AG09309 (cell line): ENCODE data around the gene SLC13A4.
A peak's percentile ranks its signal among the peaks of the same experiment; 100 is the strongest.

Experiments used
- DNase-seq: peaks from one replicate; pipeline ENCODE4 v3.0.0-alpha.2; 2010; ENCODE audit warnings: low read depth
- H3K4me3 ChIP-seq: 2 replicates; pipeline ENCODE4 v1.5.1; 2011; ENCODE audit warnings: mild to moderate bottlenecking, low read depth, low read length, moderate library complexity; ENCODE audit not compliant: control insufficient read depth
- TF ChIP-seq, protein P1 (sequence below): IDR thresholded peaks from 2 replicates; pipeline ENCODE4 v1.5.1; 2011; ENCODE audit warnings: mild to moderate bottlenecking, low read depth, low read length, inconsistent platforms; ENCODE audit not compliant: insufficient read depth, control insufficient read depth; ENCODE audit errors: missing control alignments

The SLC13A4 gene

DNA sequence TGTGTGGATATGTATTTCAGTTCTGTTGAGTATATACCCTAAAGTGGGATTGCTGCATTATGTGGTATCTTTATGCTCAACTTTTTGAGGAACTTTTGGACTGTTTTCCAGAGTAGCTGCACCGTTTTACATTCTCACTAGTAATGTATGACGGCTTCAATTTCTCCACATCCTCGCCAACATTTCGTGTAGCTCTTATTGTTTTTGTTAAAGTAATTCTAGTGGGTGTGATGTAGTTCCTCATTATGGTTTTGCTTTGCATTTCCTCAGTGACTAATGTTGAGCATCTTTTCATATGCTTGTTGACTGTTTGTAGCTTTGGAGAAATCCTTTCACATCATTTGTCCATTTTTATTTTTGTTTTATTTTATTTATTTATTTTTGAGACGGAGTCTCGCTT, 61.1 kb downstream of the SLC13A4 start:
- no peak for DNase-seq
- TF ChIP-seq, protein P1, sequence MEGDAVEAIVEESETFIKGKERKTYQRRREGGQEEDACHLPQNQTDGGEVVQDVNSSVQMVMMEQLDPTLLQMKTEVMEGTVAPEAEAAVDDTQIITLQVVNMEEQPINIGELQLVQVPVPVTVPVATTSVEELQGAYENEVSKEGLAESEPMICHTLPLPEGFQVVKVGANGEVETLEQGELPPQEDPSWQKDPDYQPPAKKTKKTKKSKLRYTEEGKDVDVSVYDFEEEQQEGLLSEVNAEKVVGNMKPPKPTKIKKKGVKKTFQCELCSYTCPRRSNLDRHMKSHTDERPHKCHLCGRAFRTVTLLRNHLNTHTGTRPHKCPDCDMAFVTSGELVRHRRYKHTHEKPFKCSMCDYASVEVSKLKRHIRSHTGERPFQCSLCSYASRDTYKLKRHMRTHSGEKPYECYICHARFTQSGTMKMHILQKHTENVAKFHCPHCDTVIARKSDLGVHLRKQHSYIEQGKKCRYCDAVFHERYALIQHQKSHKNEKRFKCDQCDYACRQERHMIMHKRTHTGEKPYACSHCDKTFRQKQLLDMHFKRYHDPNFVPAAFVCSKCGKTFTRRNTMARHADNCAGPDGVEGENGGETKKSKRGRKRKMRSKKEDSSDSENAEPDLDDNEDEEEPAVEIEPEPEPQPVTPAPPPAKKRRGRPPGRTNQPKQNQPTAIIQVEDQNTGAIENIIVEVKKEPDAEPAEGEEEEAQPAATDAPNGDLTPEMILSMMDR = no peak
- no peak overlapping the region for H3K4me3 ChIP-seq

DNA sequence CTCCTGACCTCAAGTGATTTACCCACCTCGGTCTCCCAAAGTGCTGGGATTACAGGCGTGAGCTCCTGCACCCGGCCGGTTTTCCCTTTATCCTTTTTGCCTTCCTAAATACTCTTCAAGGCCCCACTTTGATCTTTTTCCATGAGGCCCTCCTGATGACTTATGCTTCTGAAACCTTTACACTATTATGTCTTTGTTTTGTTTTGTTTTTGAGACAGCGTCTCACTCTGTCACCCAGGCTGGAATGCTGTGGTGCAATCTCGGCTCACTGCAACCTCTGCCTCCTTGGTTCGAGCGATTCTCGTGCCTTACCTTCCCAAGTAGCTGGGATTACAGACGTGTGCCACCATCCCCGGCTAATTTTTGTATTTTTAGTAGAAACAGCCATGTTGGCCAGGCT, 61.8 kb downstream of the SLC13A4 start:
- H3K4me3 ChIP-seq = no peak overlapping the region
- TF ChIP-seq, protein P1 = no peak
- DNase-seq = no peak

DNA sequence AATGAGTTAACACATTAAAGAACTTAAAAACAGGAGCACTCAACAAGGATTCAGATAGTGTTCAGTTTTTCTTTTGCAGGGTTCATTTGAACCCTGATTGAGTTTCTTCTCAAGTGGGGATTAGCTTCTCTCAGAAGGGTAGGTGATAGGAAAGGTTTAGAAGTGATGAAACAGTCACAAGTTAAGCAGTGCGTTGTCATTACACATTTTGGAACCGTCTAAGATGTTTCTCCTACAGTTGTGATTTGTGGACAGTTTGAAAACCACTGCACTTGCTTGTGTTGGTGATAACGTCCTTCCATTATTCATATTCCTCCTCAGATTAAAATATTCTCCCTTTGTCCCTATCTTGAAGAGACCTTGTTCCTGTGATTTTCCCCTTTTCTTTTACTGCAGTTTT, 62.9 kb downstream of the SLC13A4 start:
- DNase-seq = no peak
- TF ChIP-seq, protein P1 = no peak
- no peak overlapping the region for H3K4me3 ChIP-seq

DNA sequence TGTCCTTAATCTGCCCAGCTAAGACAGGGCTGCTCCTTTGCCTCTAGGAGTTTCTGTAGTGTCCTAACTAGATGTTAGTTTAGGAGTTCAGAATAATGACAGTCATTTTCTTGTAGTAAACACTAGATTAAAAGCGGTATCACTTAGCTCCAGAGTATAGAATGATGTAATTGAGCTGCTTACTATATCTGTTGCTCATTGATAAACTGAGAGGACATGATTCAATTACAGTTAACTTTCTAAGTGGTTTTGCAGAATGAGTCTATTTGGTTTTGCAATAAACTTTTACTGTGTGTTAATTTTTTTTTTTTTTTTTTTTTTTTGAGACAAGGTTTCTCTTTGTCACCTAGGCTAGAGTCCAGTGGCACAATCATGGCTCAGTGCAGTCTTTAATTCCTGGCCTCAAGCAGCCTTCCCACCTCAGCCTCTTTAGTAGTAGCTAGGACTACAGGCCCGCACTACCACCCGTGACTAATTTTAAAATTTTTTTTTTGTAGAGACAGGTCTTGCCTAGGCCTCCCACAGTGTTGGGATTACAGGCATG, 63.9 kb downstream of the SLC13A4 start:
- peak overlapping the region; percentile 82; the same call in 1 of the 2 replicates for H3K4me3 ChIP-seq
- DNase-seq = no peak
- TF ChIP-seq, protein P1 = no peak

GRCh38 chr7:135662373-135663114, 65.4 kb downstream of the SLC13A4 start, which contains the start of gene STMP1:
TSS of gene STMP1 (plus strand) at chr7:135662514.
- DNase-seq = peak; percentile 87
- TF ChIP-seq, protein P1 = peak; percentile 68
- H3K4me3 ChIP-seq = peak within 1 kb of the TSS; percentile 82

DNA sequence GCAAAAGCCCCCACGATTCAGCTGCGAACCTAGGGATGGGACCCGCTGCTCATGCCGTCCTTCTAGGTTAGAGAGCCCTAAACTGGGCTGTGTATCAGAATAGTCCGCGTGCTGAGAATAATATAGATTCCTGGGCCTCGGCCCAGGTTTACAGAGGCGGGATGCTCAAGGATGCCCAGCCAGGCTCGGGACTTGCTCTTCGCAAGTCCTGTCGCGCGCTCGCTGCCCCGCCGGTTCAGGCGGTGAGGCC, 65.9 kb downstream of the SLC13A4 start:
- TF ChIP-seq, protein P1 = no peak
- H3K4me3 ChIP-seq = peak overlapping the region; percentile 82
- DNase-seq = no peak
